Common myeloid progenitor, CD34-positive (primary cell): Measurements from ENCODE around the gene PRODH2.

ENCODE experiments used
- CTCF ChIA-PET: fragments of 350-600 bp; sonication (Branson Sonifier 250); formaldehyde crosslinking; loops from one replicate; lab custom pipeline; 2021; ENCODE audit warnings: antibody characterized with exemption; lab: Charles Lee
- POLR2A ChIA-PET: fragments of 350-600 bp; sonication (Branson Sonifier 250); formaldehyde crosslinking; loops from one replicate; lab custom pipeline; 2021; ENCODE audit warnings: antibody characterized with exemption; lab: Charles Lee
- DNase-seq, 3 donors: peaks; one replicate each; pipeline versions ENCODE4 v3.0.0 to v3.0.0-alpha.2; 2013
- H3K27ac ChIP-seq, 2 experiments: 1 replicate in 1 of 2; 2 replicates in 1 of 2; pipeline ENCODE4 v1.7.0; 2013; ENCODE audit warnings: inconsistent platforms in 2 of 2, low read length in 2 of 2, mild to moderate bottlenecking in 2 of 2, low read depth in 1 of 2, moderate library complexity in 1 of 2; ENCODE audit not compliant: severe bottlenecking in 2 of 2, insufficient read depth in 1 of 2, poor library complexity in 1 of 2
- H3K27me3 ChIP-seq, 5 experiments: replicated peaks in 2 of 5; 1 replicate in 3 of 5; 2 replicates in 2 of 5; pipeline versions ENCODE4 v1.6.1 to v1.7.0; 2013; ENCODE audit warnings: low read length in 4 of 5, mild to moderate bottlenecking in 2 of 5, moderate library complexity in 2 of 5, inconsistent platforms in 1 of 5; ENCODE audit not compliant: insufficient read depth in 5 of 5, control insufficient read depth in 4 of 5
- H3K36me3 ChIP-seq, 4 experiments: 1 replicate in 2 of 4; 2 replicates in 2 of 4; pipeline versions ENCODE4 v1.6.1 to v1.7.0; 2013; ENCODE audit warnings: low read length in 3 of 4, control low read depth in 1 of 4, mild to moderate bottlenecking in 1 of 4; ENCODE audit not compliant: control insufficient read depth in 4 of 4, insufficient read depth in 4 of 4
- H3K4me1 ChIP-seq, 4 experiments: 1 replicate in 3 of 4; 2 replicates in 1 of 4; pipeline versions ENCODE4 v1.6.1 to v1.7.1; 2013; ENCODE audit warnings: low read length in 3 of 4, mild to moderate bottlenecking in 3 of 4, control low read depth in 1 of 4, inconsistent platforms in 1 of 4, moderate library complexity in 1 of 4; ENCODE audit not compliant: control insufficient read depth in 4 of 4, insufficient read depth in 4 of 4; ENCODE audit errors: control extremely low read depth in 1 of 4
- H3K4me3 ChIP-seq, 7 experiments: 1 replicate in 4 of 7; 2 replicates in 3 of 7; pipeline versions ENCODE4 v1.5.1 to v1.7.0; 2013; ENCODE audit warnings: mild to moderate bottlenecking in 7 of 7, low read length in 6 of 7, moderate library complexity in 6 of 7, inconsistent platforms in 2 of 7, low read depth in 2 of 7, control low read depth in 1 of 7; ENCODE audit not compliant: insufficient read depth in 4 of 7, control insufficient read depth in 1 of 7; ENCODE audit errors: extremely low read depth in 1 of 7
- H3K9me3 ChIP-seq, 5 experiments: 1 replicate in 4 of 5; 2 replicates in 1 of 5; pipeline versions ENCODE4 v1.6.1 to v1.7.1; 2013; ENCODE audit warnings: low read length in 4 of 5, mild to moderate bottlenecking in 2 of 5, inconsistent platforms in 1 of 5, low read depth in 1 of 5, moderate library complexity in 1 of 5; ENCODE audit not compliant: control insufficient read depth in 4 of 5, insufficient read depth in 2 of 5; ENCODE audit errors: control extremely low read depth in 1 of 5
- WGBS: methylation state at CpG from one replicate; pipeline ENCODE4 v1.1.5; 2013; ENCODE audit not compliant: insufficient coverage; 5-methylcytosine and 5-hydroxymethylcytosine counted together

Gene PRODH2

DNA sequence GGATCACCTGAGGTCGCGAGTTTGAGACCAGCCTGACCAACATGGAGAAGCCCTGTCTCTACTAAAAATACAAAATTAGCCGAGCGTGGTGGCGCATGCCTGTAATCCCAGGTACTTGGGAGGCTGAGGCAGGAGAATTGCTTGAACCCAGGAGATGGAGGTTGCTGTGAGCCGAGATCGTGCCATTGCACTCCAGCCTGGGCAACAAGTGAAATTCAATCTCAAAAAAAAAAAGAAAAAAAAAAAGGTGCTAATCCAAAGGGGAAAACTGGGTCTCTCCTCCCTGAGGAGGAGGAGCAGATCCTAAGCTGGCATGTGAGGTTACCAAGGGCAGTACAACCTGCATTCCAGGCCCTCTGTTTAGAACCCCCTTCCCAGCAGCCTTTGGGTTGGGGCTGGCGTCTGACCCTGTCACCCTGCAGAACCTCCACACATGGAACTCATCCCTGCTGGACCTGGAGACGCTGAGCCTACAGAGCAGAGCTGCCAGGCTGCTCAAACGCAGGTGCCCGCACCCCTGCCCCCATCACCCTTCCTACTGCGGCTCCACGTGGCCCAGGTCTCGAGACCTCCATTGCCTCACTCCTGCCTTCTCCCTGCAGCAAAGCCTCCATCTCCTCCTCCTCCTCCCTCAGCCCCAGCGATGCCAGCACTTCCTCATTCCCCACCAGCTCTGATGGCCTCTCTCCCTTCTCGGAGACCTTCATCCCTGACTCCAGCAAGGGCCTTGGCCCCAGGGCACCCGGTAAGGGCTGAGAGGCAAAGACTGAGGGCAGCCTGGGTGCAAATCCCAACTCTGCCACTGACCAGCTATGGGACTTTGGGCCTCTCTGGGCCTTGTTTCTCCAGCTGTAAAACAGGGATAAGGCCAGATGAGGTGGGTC, 48.0 kb downstream of the PRODH2 start:
- DNase-seq, result no peak
- Histone ChIP-seq H3K27me3 (no peaks in the 10 kb centered on the region), H3K36me3 (peaks cover 0 to 43% (median 27%) of the 10 kb centered on the region in 4 experiments), H3K4me1 (peaks cover 0 to 5% (median under 1%) of the 10 kb centered on the region in 4 experiments), H3K27ac (no peak overlapping the region), H3K9me3 (peaks cover 0 to 1% (median 0%) of the 10 kb centered on the region in 5 experiments), H3K4me3 (no peak overlapping the region)
- ChIA-PET POLR2A (no interaction called here), CTCF (no interaction called here)
- 99% methylated on average over 13 of the region's 17 CpGs for WGBS

- Histone ChIP-seq H3K27ac (no peak overlapping the region), H3K36me3 (peaks cover 0 to 30% (median 21%) of the 10 kb centered on the region in 4 experiments), H3K4me3 (no peak overlapping the region), H3K9me3 (peaks cover 0 to 1% (median 0%) of the 10 kb centered on the region in 5 experiments), H3K4me1 (peaks cover 2 to 26% (median 23%) of the 10 kb centered on the region in 4 experiments), H3K27me3 (peaks cover 0 to 16% (median 0%) of the 10 kb centered on the region in 5 experiments)
- no peak for DNase-seq
- ChIA-PET CTCF (interaction anchor here (0.6 to 1.0 kb wide), 2 partner anchors 59 to 145 kb away, joined by 3 read pairs; no protein-coding TSS in a partner anchor), POLR2A (no interaction called here)
- 96% methylated on average over 4 of the region's 4 CpGs for WGBS
These were observed 51.8 kb downstream of the PRODH2 start for GRCh38 chr19:35760711-35761349.

- H3K27ac ChIP-seq, result no peak overlapping the region
- peaks cover 0 to 27% (median 0%) of the 10 kb centered on the region in 5 experiments for H3K27me3 ChIP-seq
- H3K4me1 ChIP-seq, result peaks cover 2 to 35% (median 27%) of the 10 kb centered on the region in 4 experiments
- H3K36me3 ChIP-seq, result peaks cover 0 to 22% (median 15%) of the 10 kb centered on the region in 4 experiments
- no peak for DNase-seq
- peaks cover 0 to 1% (median 0%) of the 10 kb centered on the region in 5 experiments for H3K9me3 ChIP-seq
- no peak overlapping the region for H3K4me3 ChIP-seq
- CTCF ChIA-PET, result interaction anchor here (0.8 kb wide), 1 partner anchor 67 kb away, joined by 3 read pairs; no protein-coding TSS in a partner anchor
- 100% methylated on average over 2 of the region's 2 CpGs for WGBS
- POLR2A ChIA-PET, result no interaction called here
These were observed 52.9 kb downstream of the PRODH2 start for GRCh38 chr19:35759697-35760096.

GRCh38 chr19:35757749-35758608, 54.7 kb downstream of the PRODH2 start, which contains the start of gene PROSER3:
Gene PROSER3, plus strand, starts transcription at chr19:35758176. Its CDS starts 40 bp downstream, at chr19:35758216.
- H3K27me3 ChIP-seq, result peaks cover 0 to 37% (median 0%) of the 10 kb centered on the region in 5 experiments
- peak within 1 kb of the TSS; percentile 57 to 100 (median 93) for H3K4me3 ChIP-seq
- ChIA-PET CTCF (no interaction called here), POLR2A (no interaction called here)
- peak within 1 kb of the TSS; percentile 84 to 97 for H3K27ac ChIP-seq
- peaks cover 0 to 29% (median 21%) of the 10 kb centered on the region in 4 experiments for H3K36me3 ChIP-seq
- WGBS, result 0% methylated on average over 44 of the region's 53 CpGs
- H3K4me1 ChIP-seq, result peaks cover 2 to 35% (median 27%) of the 10 kb centered on the region in 4 experiments
- peak; percentile 99 to 100 (median 100) for DNase-seq
- H3K9me3 ChIP-seq, result peaks cover 0 to 1% (median 0%) of the 10 kb centered on the region in 5 experiments

DNA sequence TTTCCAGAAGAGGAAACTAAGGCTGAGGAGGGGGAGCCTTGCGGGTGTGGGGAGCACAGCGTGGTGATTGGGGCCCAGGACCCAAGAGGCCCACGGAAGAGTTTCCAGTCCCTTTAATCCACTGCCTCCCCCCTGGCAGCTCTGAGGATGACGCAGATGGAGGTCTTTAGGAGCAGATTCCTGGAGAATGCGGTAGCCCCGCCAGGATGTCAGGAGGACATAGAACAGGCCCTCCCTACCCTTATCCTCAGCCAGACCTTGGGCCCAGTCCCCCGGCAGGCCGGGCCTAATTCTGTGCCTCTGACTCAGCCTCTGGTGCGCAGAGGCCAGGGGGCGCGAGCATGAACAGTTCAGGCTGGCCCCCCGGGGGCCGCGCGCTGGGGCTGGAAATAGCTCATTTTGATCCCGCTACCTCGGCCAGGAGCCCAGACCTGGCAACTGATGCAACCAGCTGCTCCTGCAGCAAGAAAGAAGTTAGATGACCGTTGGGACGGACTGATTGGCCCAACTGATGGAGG, 55.4 kb downstream of the PRODH2 start:
- Histone ChIP-seq H3K27me3 (peaks cover 0 to 37% (median 0%) of the 10 kb centered on the region in 5 experiments), H3K4me3 (peak overlapping the region; percentile 1 to 100 (median 93)), H3K4me1 (peaks cover 2 to 35% (median 27%) of the 10 kb centered on the region in 4 experiments), H3K27ac (peak overlapping the region in 1 of 2 experiments; percentile 97), H3K36me3 (peaks cover 0 to 35% (median 26%) of the 10 kb centered on the region in 4 experiments), H3K9me3 (peaks cover 0 to 1% (median 0%) of the 10 kb centered on the region in 5 experiments)
- 6% methylated on average over 12 of the region's 19 CpGs for WGBS
- CTCF ChIA-PET, result interaction anchor here (1.0 kb wide), 1 partner anchor 9 kb away, joined by 3 read pairs; the partner anchor contains the start of gene LIN37
- DNase-seq, result peak in 2 of 3 donors; percentile 38 to 42
- POLR2A ChIA-PET, result no interaction called here
